G401 (cell line): ENCODE data around the gene TPPP. TPM values are rescaled to one million over a fixed set of nuclear protein-coding genes. Genes with fewer than 3 reads are reported as not detected.
"Not testable (repeated sequence)": the region's sequence is repeated elsewhere in the genome, so short reads cannot be mapped to it uniquely, and the experiment has no call there.

Source experiments
- DNase-seq: peaks from one replicate; pipeline ENCODE4 v3.0.0-alpha.2; 2015; ENCODE audit warnings: low spot score
- in situ Hi-C: cut with HindIII; loops from 2 replicates; pipeline ENCODE4 v1.10.0; 2016; ENCODE audit warnings: low sequenced_read_pairs, mixed read lengths
- total RNA-seq: library from RNA; depleted of rRNA; stranded (reverse); fragments of >200 nt; shearing (Covaris generic); gene quantifications from 2 replicates; pipeline ENCODE4 v1.2.3, GENCODE V29; 2014; rRNA removed

The TPPP gene
- total RNA-seq = 0.62 and 1.2 TPM in 2 replicates

GRCh38 chr5:693271-694041, at the start of gene TPPP:
TPPP (minus strand) TSS chr5:693352; CDS start chr5:678060, 15,292 bp downstream.
- in situ Hi-C loops = not testable (repeated sequence)
- peak; percentile 84 for DNase-seq

DNA sequence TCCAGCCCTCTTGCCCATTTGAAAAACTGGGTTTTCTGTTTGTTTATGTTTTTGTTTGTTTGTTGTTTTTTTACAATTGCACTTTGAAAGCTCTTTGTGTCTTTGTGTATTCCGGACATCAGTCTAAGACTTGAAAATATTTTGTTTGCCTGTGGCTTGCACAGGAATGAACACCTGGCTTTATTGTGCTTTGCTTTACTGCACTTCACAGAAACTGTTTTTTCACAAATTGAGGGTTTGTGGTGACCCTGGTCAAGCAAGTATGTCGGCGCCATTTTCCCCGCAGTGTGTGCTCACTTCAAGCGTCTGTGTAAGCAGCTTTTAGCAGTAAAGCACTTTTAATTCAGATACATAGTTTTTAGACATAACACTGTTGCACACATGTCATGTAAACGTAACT, 49.1 kb upstream of the TPPP start:
- in situ Hi-C loops = not testable (repeated sequence)

GRCh38 chr5:734145-734544, 41.0 kb upstream of the TPPP start:
- in situ Hi-C loops, DNase-seq: not testable (repeated sequence)

More for the DNA sequence above, 49.1 kb upstream of the TPPP start:
- not testable (repeated sequence) for DNase-seq

DNA sequence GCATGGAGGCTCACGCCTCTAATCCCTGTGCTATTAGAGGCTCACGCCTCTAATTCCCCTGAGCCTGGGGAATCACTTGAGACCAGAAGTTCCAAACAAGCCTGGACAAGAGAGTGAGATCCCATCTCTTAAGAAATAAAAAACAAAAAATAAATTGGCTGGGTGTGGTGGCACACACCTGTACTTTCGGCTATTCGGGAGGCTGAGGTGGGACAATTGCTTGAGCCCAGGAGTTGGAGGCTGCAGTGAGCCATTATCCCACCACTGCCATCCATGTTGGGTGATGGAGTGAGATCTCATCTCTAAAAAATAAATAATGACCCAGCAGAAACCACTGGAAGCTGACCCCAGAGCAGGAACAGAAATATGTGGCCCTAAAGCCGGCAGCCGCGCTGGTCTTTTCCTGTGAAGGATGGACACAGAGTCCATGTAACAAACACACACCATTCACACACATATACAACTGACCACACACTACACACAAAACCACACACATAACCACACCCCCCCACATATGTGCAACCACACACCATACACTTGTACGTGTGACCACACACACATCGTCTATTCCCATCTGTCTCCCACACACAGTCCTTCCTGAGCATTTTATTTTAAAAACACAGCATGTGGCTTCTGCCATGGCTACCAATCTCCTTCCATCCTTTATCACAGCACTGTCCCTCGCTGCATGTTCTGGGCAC, 39.8 kb upstream of the TPPP start:
- in situ Hi-C loops, DNase-seq: not testable (repeated sequence)

GRCh38 chr5:729225-729624, 36.1 kb upstream of the TPPP start:
- DNase-seq, in situ Hi-C loops: not testable (repeated sequence)

GRCh38 chr5:727087-727486, 33.9 kb upstream of the TPPP start:
- in situ Hi-C loops, DNase-seq: not testable (repeated sequence)

GRCh38 chr5:723865-724264, 30.7 kb upstream of the TPPP start:
- DNase-seq, in situ Hi-C loops: not testable (repeated sequence)

DNA sequence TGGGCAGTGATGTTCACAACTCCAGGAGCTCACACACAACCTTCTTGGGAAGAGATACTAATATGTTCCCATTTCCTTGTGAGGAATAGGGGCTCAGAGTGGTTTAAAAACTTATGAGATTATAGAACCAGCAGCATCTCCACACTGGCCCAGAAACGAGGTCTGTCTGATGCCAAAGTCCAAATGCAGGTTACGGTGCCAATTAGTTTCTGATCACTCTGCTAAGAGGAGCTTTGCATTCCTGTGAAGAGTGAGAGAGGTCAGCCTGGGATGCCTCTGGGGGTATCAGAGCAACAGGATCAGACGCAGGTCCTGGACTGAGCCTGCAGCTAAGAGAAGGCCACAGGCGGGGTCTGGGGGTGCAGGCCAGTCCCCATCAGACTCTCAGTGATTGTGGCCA, 30.2 kb upstream of the TPPP start:
- in situ Hi-C loops, DNase-seq: not testable (repeated sequence)

- in situ Hi-C loops, DNase-seq: not testable (repeated sequence)
These were observed 26.2 kb upstream of the TPPP start for GRCh38 chr5:719379-719778.

- in situ Hi-C loops = no loop called here
- DNase-seq = no peak
These were observed 24.0 kb upstream of the TPPP start for GRCh38 chr5:717143-717542.

DNA sequence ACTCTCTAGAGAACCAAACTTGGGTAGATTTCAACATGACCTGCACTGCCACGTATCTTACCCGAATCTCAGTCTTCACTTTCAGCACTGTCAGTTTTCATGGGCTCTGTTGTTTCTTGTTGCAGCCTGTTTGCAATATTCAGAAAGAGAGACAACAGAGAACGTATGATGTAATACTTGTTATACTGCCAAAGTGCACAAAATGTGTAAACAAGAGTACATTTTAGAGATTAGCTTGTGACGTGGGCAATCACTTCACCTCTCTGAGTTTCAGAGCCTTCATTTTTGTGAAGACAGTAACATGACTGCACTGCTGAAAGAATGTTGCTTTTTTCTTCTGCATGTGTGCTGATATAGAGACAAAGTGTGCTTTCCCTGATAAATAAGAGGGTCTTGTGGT, 23.6 kb upstream of the TPPP start:
- in situ Hi-C loops, DNase-seq: not testable (repeated sequence)

GRCh38 chr5:715636-716035, 22.5 kb upstream of the TPPP start:
- DNase-seq, in situ Hi-C loops: not testable (repeated sequence)

GRCh38 chr5:714215-715118, 21.3 kb upstream of the TPPP start:
- in situ Hi-C loops = not testable (repeated sequence)

GRCh38 chr5:713686-714085, 20.5 kb upstream of the TPPP start:
- in situ Hi-C loops = not testable (repeated sequence)

More at GRCh38 chr5:714215-715118, 21.3 kb upstream of the TPPP start:
- not testable (repeated sequence) for DNase-seq

DNA sequence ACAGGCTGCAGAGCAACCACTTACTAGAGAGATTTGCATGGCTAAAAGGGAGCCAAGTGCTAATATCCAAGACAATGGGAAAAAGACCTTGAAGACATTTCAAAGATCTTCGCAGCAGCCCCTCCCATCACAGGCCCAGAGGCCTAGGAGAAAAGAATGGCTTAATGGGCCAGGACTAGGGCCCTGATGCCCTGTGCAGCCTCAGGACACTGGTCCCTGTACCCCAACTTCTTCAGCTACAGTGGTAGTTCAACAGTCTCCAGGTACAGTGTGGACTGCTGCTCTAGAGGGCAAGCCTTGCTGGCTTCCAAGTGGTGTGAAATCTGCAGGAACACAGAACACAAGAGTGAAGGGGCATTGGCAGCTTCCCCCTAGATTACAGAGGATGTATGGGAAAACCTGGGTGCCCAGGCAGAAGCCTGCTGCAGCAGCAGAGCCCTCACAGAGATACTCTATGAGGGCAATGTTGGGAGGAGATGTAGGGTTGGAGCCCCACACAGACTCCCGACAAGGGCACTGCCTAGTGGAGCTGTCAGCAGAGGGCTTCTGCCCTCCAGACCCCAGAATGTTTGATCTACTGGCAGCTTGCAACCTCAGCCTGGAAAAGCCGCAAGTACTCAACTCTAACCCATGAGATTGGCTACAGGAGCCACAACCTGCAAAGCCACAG, 15.8 kb upstream of the TPPP start:
- in situ Hi-C loops = not testable (repeated sequence)

More at GRCh38 chr5:713686-714085, 20.5 kb upstream of the TPPP start:
- DNase-seq = not testable (repeated sequence)

GRCh38 chr5:708374-708773, 15.2 kb upstream of the TPPP start:
- DNase-seq, in situ Hi-C loops: not testable (repeated sequence)

More for the DNA sequence above, 15.8 kb upstream of the TPPP start:
- not testable (repeated sequence) for DNase-seq

DNA sequence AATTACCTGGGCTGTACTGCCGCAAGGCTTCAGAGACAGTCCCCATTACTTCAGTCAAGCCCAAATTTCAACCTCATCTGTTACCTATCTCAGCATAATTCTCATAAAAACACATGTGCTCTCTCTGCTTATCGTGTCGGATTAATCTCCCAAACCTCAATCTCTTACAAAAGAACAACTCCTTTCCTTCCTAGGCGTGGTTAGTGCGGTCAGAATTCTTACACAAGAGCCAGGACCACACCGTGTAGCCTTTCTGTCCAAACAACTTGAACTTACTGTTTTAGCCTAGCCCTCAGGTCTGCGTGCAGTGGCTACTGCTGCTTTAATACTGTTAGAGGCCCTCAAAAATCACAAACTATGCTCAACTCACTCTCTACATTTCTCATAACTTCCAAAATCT, 13.0 kb upstream of the TPPP start:
- in situ Hi-C loops = not testable (repeated sequence)

More for the DNA sequence above, 13.0 kb upstream of the TPPP start:
- DNase-seq = not testable (repeated sequence)
